ENCODE data around the gene TPM2.

Gene TPM2

DNA sequence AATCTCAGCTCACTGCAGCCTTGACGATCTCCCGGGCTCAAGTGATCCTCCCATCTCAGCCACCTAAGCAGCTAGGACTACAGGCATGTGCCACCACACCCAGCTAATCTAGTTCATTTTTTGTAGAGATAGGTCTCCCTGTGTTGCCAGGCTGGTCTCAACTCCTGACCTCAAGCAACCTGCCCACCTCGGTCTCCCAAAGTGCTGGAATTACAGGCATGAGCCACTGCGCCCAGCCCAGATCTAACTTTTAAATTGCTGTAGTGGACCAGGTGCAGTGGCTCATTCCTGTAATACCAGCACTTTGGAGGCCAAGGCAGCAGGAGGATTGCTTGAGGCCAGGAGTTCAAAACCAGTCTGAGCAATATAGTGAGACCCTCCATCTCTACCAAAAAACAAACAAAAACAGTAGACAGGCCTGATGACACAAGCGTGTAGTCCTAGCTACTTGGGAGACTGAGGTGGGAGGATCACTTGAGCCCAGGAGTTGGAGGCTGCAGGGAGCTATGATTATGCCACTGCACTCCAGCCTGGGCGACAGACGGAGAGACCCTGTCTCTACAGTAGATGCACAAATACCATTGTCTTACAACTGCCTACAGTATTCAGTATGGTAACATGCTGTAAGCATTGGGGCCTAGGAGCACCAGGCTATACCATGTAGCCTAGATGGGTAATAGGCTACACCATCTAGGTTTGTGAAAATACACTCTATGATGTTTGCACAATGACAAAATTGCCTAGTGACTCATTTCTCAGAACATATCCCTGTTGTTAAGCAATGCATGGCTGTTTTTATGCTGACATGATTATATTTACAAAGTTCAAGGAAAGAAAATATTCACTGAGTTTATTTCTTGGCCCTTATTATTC is 37.5 kb downstream of the TPM2 start:
- no peak for ATAC-seq

DNA sequence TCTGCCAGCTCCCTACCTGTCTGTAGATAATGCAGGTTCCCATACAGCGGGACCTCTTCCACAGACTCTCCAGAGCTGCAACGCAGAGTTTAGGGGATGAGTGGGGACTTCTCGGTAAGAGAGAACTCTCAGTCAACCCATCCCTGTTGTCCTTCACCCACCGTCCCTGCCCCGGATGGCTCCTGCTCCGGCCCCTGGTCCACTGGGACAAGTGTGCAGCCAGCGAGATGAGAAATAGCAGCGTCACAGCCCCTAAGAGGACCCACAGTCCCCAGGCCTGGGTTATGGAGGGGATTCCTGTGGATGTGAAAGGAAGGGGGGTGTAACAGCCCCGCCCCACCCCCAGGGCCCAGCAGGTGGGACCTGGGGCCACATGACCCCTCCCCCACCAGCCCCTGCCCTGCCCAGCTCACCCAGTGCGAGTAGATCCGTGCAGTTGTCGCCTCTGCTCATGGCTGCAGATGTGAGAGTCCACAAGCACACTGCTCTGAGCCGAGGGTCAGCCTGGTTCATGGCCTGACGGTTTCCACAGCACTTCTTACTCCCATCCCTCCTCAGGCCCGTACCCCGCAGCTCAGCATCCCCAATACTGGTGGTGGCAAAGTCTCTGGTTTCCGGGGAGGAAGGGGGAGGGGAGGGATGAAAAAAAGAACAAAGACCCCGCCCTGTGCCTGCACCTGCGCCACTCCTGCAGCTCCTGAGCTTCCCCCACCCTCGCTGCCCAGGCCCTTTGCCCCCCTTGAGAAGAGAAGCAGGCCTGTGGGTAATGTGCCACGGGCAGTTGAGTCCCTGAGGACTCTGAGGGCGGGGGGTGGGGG is 39.2 kb downstream of the TPM2 start, which contains the start of gene SIT1:
Gene SIT1 (minus strand): TSS at position 591 of the 818 bp plus-strand sequence. CDS start 78 bp downstream, at position 513.
- ATAC-seq = no peak
- TF ChIP-seq, protein P1, sequence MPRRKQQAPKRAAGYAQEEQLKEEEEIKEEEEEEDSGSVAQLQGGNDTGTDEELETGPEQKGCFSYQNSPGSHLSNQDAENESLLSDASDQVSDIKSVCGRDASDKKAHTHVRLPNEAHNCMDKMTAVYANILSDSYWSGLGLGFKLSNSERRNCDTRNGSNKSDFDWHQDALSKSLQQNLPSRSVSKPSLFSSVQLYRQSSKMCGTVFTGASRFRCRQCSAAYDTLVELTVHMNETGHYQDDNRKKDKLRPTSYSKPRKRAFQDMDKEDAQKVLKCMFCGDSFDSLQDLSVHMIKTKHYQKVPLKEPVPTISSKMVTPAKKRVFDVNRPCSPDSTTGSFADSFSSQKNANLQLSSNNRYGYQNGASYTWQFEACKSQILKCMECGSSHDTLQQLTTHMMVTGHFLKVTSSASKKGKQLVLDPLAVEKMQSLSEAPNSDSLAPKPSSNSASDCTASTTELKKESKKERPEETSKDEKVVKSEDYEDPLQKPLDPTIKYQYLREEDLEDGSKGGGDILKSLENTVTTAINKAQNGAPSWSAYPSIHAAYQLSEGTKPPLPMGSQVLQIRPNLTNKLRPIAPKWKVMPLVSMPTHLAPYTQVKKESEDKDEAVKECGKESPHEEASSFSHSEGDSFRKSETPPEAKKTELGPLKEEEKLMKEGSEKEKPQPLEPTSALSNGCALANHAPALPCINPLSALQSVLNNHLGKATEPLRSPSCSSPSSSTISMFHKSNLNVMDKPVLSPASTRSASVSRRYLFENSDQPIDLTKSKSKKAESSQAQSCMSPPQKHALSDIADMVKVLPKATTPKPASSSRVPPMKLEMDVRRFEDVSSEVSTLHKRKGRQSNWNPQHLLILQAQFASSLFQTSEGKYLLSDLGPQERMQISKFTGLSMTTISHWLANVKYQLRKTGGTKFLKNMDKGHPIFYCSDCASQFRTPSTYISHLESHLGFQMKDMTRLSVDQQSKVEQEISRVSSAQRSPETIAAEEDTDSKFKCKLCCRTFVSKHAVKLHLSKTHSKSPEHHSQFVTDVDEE (CRISPR knock-in tag; IDR thresholded peaks at IDR 0.05) = no peak
- TF ChIP-seq, protein P2, sequence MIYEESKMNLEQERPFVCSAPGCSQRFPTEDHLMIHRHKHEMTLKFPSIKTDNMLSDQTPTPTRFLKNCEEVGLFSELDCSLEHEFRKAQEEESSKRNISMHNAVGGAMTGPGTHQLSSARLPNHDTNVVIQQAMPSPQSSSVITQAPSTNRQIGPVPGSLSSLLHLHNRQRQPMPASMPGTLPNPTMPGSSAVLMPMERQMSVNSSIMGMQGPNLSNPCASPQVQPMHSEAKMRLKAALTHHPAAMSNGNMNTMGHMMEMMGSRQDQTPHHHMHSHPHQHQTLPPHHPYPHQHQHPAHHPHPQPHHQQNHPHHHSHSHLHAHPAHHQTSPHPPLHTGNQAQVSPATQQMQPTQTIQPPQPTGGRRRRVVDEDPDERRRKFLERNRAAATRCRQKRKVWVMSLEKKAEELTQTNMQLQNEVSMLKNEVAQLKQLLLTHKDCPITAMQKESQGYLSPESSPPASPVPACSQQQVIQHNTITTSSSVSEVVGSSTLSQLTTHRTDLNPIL (CRISPR knock-in tag; IDR thresholded peaks at IDR 0.05; ENCODE audit: low read depth) = no peak
- TF ChIP-seq SNAI2 (CRISPR knock-in tag; IDR thresholded peaks at IDR 0.05) (no peak), CSDC2 (CRISPR knock-in tag; IDR thresholded peaks at IDR 0.05) (no peak), RARB (CRISPR knock-in tag; IDR thresholded peaks at IDR 0.05) (no peak), PPARA (CRISPR knock-in tag; IDR thresholded peaks at IDR 0.05; ENCODE audit: borderline replicate concordance) (no peak), ZFP30 (CRISPR knock-in tag; IDR thresholded peaks at IDR 0.05) (no peak), ESRRG (CRISPR knock-in tag; IDR thresholded peaks at IDR 0.05) (no peak), TOX (CRISPR knock-in tag; IDR thresholded peaks at IDR 0.05; ENCODE audit: borderline replicate concordance) (no peak), ZNF565 (CRISPR knock-in tag; conservative IDR thresholded peaks at IDR 0.05; ENCODE audit: low read depth) (no peak), OSR1 (CRISPR knock-in tag; IDR thresholded peaks at IDR 0.05) (no peak)
- TF ChIP-seq, protein P3, sequence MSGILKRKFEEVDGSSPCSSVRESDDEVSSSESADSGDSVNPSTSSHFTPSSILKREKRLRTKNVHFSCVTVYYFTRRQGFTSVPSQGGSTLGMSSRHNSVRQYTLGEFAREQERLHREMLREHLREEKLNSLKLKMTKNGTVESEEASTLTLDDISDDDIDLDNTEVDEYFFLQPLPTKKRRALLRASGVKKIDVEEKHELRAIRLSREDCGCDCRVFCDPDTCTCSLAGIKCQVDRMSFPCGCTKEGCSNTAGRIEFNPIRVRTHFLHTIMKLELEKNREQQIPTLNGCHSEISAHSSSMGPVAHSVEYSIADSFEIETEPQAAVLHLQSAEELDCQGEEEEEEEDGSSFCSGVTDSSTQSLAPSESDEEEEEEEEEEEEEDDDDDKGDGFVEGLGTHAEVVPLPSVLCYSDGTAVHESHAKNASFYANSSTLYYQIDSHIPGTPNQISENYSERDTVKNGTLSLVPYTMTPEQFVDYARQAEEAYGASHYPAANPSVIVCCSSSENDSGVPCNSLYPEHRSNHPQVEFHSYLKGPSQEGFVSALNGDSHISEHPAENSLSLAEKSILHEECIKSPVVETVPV (CRISPR knock-in tag; IDR thresholded peaks at IDR 0.05) = no peak
- TF ChIP-seq, protein P4, sequence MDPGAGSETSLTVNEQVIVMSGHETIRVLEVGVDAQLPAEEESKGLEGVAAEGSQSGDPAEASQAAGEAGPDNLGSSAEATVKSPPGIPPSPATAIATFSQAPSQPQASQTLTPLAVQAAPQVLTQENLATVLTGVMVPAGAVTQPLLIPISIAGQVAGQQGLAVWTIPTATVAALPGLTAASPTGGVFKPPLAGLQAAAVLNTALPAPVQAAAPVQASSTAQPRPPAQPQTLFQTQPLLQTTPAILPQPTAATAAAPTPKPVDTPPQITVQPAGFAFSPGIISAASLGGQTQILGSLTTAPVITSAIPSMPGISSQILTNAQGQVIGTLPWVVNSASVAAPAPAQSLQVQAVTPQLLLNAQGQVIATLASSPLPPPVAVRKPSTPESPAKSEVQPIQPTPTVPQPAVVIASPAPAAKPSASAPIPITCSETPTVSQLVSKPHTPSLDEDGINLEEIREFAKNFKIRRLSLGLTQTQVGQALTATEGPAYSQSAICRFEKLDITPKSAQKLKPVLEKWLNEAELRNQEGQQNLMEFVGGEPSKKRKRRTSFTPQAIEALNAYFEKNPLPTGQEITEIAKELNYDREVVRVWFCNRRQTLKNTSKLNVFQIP (CRISPR knock-in tag; IDR thresholded peaks at IDR 0.05; ENCODE audit: borderline replicate concordance, low read depth) = no peak

More for the DNA sequence above, 37.5 kb downstream of the TPM2 start:
- TF ChIP-seq ZNF565 (CRISPR knock-in tag; conservative IDR thresholded peaks at IDR 0.05; ENCODE audit: low read depth) (no peak), GLIS3 (CRISPR knock-in tag; IDR thresholded peaks at IDR 0.05) (no peak)

DNA sequence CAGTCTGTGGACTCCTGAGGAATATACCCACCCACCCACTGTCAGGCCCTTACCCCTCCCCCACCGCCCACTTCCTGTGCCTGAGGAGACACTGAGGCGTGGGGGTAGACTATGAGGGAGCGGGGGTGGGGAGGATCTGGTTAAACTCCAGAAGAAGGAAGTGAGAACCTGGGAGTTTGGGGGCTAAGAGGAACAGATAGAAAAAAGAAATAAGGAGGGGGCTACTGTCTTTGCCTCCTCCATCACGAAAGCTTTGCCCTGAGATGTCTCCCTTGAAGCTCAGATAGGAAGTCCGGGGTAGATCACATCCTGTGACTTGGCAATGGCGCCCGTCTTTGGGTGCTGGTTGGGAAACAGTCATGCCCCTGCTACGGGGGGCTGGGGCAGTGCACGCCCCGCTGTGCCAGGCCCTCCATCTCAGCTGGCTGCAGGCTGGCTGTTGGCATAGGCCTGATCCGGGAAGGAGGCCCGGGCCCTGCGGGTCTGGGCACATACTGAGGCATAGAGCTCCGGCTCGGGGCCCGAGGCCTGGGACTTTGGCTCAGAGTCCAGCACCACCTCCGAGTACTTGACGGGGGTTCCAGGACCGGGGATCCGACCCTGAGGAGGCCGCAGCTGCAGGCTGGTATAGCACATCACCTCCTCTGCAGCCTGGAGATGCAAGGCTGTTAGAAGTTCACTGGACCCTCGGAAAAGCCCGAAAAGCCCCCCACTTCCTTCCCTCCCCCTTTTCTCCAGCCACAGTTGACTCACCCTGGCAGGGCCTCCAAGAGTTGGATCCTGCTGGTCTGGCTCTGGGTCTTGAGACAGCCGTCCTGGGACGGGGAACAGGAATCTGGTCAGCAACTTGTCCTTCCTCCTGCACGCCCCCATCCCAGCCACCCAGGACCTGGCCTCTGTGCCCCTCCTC is 40.0 kb downstream of the TPM2 start:
- no peak for ATAC-seq
- TF ChIP-seq PPARA (CRISPR knock-in tag; IDR thresholded peaks at IDR 0.05; ENCODE audit: borderline replicate concordance) (no peak), ZNF565 (CRISPR knock-in tag; conservative IDR thresholded peaks at IDR 0.05; ENCODE audit: low read depth) (no peak), RARB (CRISPR knock-in tag; IDR thresholded peaks at IDR 0.05) (no peak), ESRRG (CRISPR knock-in tag; IDR thresholded peaks at IDR 0.05) (no peak), CSDC2 (CRISPR knock-in tag; IDR thresholded peaks at IDR 0.05) (no peak), OSR1 (CRISPR knock-in tag; IDR thresholded peaks at IDR 0.05) (no peak), ZFP30 (CRISPR knock-in tag; IDR thresholded peaks at IDR 0.05) (no peak), BACH2 (CRISPR knock-in tag; IDR thresholded peaks at IDR 0.05; ENCODE audit: borderline replicate concordance) (no peak), TCF4 (CRISPR knock-in tag; IDR thresholded peaks at IDR 0.05; ENCODE audit: borderline replicate concordance) (no peak), GLIS3 (CRISPR knock-in tag; IDR thresholded peaks at IDR 0.05) (no peak), ZFP3 (CRISPR knock-in tag; IDR thresholded peaks at IDR 0.05) (no peak), SNAI2 (CRISPR knock-in tag; IDR thresholded peaks at IDR 0.05) (no peak), ZNF8 (CRISPR knock-in tag; IDR thresholded peaks at IDR 0.05) (no peak)
- TF ChIP-seq, protein P5, sequence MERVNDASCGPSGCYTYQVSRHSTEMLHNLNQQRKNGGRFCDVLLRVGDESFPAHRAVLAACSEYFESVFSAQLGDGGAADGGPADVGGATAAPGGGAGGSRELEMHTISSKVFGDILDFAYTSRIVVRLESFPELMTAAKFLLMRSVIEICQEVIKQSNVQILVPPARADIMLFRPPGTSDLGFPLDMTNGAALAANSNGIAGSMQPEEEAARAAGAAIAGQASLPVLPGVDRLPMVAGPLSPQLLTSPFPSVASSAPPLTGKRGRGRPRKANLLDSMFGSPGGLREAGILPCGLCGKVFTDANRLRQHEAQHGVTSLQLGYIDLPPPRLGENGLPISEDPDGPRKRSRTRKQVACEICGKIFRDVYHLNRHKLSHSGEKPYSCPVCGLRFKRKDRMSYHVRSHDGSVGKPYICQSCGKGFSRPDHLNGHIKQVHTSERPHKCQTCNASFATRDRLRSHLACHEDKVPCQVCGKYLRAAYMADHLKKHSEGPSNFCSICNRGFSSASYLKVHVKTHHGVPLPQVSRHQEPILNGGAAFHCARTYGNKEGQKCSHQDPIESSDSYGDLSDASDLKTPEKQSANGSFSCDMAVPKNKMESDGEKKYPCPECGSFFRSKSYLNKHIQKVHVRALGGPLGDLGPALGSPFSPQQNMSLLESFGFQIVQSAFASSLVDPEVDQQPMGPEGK (CRISPR knock-in tag; IDR thresholded peaks at IDR 0.05; ENCODE audit: borderline replicate concordance) = no peak
- TF ChIP-seq, protein P3 (CRISPR knock-in tag; IDR thresholded peaks at IDR 0.05) = no peak
- TF ChIP-seq, protein P4 (CRISPR knock-in tag; IDR thresholded peaks at IDR 0.05; ENCODE audit: borderline replicate concordance, low read depth) = no peak
